Breast epithelium (tissue), 3 donors: ENCODE results near the gene FSIP1.

Experiments used
- POLR2A ChIP-seq: fragments of 450-650 bp; IDR thresholded peaks from one replicate; pipeline ENCODE4 v1.6.1; 2016; ENCODE audit warnings: antibody characterized with exemption, mild to moderate bottlenecking, moderate library complexity
- TF ChIP-seq, protein P1 (sequence below), 3 donors: fragments of 450-650 bp; IDR thresholded peaks; one replicate each; pipeline ENCODE4 v1.5.1; 2016 to 2017; ENCODE audit warnings: antibody characterized with exemption in 3 of 3, mild to moderate bottlenecking in 3 of 3, moderate library complexity in 3 of 3

DNA sequence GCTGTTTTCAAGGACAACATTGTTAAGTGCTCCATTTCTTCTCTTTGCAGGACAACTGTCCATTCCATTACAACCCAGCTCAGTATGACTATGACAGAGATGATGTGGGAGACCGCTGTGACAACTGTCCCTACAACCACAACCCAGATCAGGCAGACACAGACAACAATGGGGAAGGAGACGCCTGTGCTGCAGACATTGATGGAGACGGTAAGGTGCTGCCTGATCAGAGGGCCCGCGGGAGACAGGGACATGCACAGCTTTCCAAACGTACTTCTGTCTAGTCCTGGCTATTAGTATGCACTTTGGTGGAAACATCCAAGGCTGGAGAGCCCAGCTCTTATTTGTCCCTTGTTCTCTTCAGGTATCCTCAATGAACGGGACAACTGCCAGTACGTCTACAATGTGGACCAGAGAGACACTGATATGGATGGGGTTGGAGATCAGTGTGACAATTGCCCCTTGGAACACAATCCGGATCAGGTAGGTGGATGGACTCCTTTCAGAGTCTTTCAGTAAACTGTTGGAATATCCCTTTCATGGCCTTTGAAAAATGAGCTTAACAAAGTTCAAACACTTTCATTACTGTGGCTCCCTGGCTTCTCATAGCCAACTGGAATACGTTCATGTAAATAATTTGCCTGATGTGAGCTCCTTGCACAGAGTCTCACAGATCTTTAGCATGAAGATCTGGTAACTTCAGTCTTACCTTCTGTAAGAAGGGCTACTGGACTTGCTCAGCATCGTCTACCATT lies 191.3 kb downstream of the FSIP1 start:
- TF ChIP-seq, protein P1, sequence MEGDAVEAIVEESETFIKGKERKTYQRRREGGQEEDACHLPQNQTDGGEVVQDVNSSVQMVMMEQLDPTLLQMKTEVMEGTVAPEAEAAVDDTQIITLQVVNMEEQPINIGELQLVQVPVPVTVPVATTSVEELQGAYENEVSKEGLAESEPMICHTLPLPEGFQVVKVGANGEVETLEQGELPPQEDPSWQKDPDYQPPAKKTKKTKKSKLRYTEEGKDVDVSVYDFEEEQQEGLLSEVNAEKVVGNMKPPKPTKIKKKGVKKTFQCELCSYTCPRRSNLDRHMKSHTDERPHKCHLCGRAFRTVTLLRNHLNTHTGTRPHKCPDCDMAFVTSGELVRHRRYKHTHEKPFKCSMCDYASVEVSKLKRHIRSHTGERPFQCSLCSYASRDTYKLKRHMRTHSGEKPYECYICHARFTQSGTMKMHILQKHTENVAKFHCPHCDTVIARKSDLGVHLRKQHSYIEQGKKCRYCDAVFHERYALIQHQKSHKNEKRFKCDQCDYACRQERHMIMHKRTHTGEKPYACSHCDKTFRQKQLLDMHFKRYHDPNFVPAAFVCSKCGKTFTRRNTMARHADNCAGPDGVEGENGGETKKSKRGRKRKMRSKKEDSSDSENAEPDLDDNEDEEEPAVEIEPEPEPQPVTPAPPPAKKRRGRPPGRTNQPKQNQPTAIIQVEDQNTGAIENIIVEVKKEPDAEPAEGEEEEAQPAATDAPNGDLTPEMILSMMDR (IDR thresholded peaks at IDR 0.05) = no peak
- no peak for TF ChIP-seq POLR2A
